HTR-8/SVneo (cell line): ENCODE measurements around the gene CADM1.

Experiments used
- DNase-seq: peaks from one replicate; pipeline ENCODE4 v3.0.0; 2011; ENCODE audit warnings: low spot score, mixed read lengths; ENCODE audit not compliant: insufficient read length
- FAIRE-seq: peaks from 2 replicates; lab custom pipeline; 2011; peaks lifted over from hg19 to GRCh38; lab: Jason Lieb, UNC

Gene CADM1

GRCh38 chr11:115224551-115224950 lies 279.7 kb downstream of the CADM1 start:
- FAIRE-seq, result no peak
- no peak for DNase-seq

- DNase-seq (no peak), FAIRE-seq (no peak)
Observed at GRCh38 chr11:115222863-115223530, 281.2 kb downstream of the CADM1 start.

GRCh38 chr11:115222218-115222862 lies 281.9 kb downstream of the CADM1 start:
- peak; percentile 51 for DNase-seq

GRCh38 chr11:115221461-115222069 lies 282.6 kb downstream of the CADM1 start:
- DNase-seq (no peak), FAIRE-seq (no peak)

More at GRCh38 chr11:115222218-115222862, 281.9 kb downstream of the CADM1 start:
- FAIRE-seq, result peak; percentile 59

GRCh38 chr11:115220911-115221310 lies 283.3 kb downstream of the CADM1 start:
- DNase-seq (no peak), FAIRE-seq (no peak)

GRCh38 chr11:115220423-115220822 lies 283.8 kb downstream of the CADM1 start:
- FAIRE-seq (no peak), DNase-seq (no peak)

- FAIRE-seq (no peak), DNase-seq (no peak)
Observed at GRCh38 chr11:115219376-115219775, 284.8 kb downstream of the CADM1 start.

- no peak for FAIRE-seq
- DNase-seq, result no peak
Observed at GRCh38 chr11:115217726-115218311, 286.4 kb downstream of the CADM1 start.

GRCh38 chr11:115215694-115216617 lies 288.3 kb downstream of the CADM1 start:
- no peak for FAIRE-seq
- DNase-seq, result no peak

GRCh38 chr11:115214644-115215234 lies 289.5 kb downstream of the CADM1 start:
- FAIRE-seq (no peak), DNase-seq (no peak)

GRCh38 chr11:115213007-115213406 lies 291.2 kb downstream of the CADM1 start:
- FAIRE-seq (no peak), DNase-seq (no peak)

- no peak for FAIRE-seq
- DNase-seq, result no peak
Observed at GRCh38 chr11:115208808-115209259, 295.4 kb downstream of the CADM1 start.

- FAIRE-seq, result no peak
- DNase-seq, result no peak
Observed at GRCh38 chr11:115207916-115208315, 296.3 kb downstream of the CADM1 start.

- FAIRE-seq (no peak), DNase-seq (no peak)
Observed at GRCh38 chr11:115207166-115207591, 297.0 kb downstream of the CADM1 start.

GRCh38 chr11:115206365-115207022 lies 297.7 kb downstream of the CADM1 start:
- FAIRE-seq (no peak), DNase-seq (no peak)

GRCh38 chr11:115202900-115203552 lies 301.2 kb downstream of the CADM1 start:
- DNase-seq (no peak), FAIRE-seq (no peak)

- DNase-seq (no peak), FAIRE-seq (no peak)
Observed at GRCh38 chr11:115202074-115202473, 302.1 kb downstream of the CADM1 start.

- peak; percentile 31 for FAIRE-seq
- DNase-seq, result no peak
Observed at GRCh38 chr11:115201111-115201792, 303.0 kb downstream of the CADM1 start.
